ENCODE data around the gene MRGPRF.

- TF ChIP-seq EZH2phosphoT487 (IDR thresholded peaks at IDR 0.05; ENCODE audit: low read depth): no peak
- TF ChIP-seq CTCF (IDR thresholded peaks at IDR 0.05; ENCODE audit: low read depth, low read length): no peak
Observed at GRCh38 chr11:68973219-68973618, 39.8 kb downstream of the MRGPRF start.

Measured in OCI-LY3 (cell line).